HepG2 (cell line): ENCODE results near the gene TTN. TPM values are rescaled to one million over a fixed set of nuclear protein-coding genes. Genes with fewer than 3 reads are reported as not detected.

Experiments
- ATAC-seq: fragments of 200-7000 bp; cut with Tn5 transposase; 3 replicates; pipeline ENCODE4 v1.9.1; 2020; ENCODE audit warnings: mild to moderate bottlenecking, moderate library complexity
- BruUV-seq: library from RNA; stranded (reverse); fragments of 400-500 nt; replicated peaks from 2 replicates; lab custom pipeline; 2021; lab: Mats Ljungman, UMichigan
- CTCF ChIA-PET: fragments of 300-600 bp; formaldehyde crosslinking; extraction: SDS; loops from one replicate; lab custom pipeline; 2021; ENCODE audit warnings: low total read pairs, inconsistent platforms, low intra/inter-chr PET ratio; lab: Yijun Ruan, JAX
- POLR2A ChIA-PET: fragments of 350-600 bp; sonication (Branson Sonifier 250); formaldehyde crosslinking; loops from one replicate; lab custom pipeline; 2020; ENCODE audit warnings: antibody characterized with exemption, inconsistent platforms; lab: Yijun Ruan, JAX
- DNase-seq: peaks from one replicate; pipeline ENCODE4 v3.0.0-alpha.2; 2015; ENCODE audit warnings: low spot score
- FAIRE-seq: peaks from 3 replicates; lab custom pipeline; 2011; peaks lifted over from hg19 to GRCh38; lab: Jason Lieb, UNC
- H2AFZ ChIP-seq: one replicate; pipeline ENCODE4 v1.6.1; 2011; ENCODE audit warnings: low read length, inconsistent platforms
- H3K27ac ChIP-seq: fragments of 300-600 bp; 3 replicates; pipeline ENCODE4 v1.8.0; 2011; ENCODE audit warnings: mixed run types, mild to moderate bottlenecking, mixed read lengths, low read length, inconsistent platforms; ENCODE audit not compliant: insufficient read depth; ENCODE audit errors: extremely low read length
- H3K27me3 ChIP-seq, 2 experiments: fragments of 200-600 bp in 1 of 2; 2 replicates in 1 of 2; 3 replicates in 1 of 2; pipeline versions ENCODE4 v1.6.0 to v1.8.0; 2011; ENCODE audit warnings: low read length in 2 of 2, mild to moderate bottlenecking in 2 of 2, moderate library complexity in 2 of 2, inconsistent platforms in 1 of 2; ENCODE audit not compliant: insufficient read depth in 2 of 2, control insufficient read depth in 1 of 2
- H3K36me3 ChIP-seq, 2 experiments: fragments of 200-600 bp in 1 of 2; replicated peaks in 1 of 2; 2 replicates in 1 of 2; 3 replicates in 1 of 2; pipeline versions ENCODE4 v1.5.1 to v1.8.0; 2011; ENCODE audit warnings: low read length in 2 of 2, inconsistent platforms in 1 of 2; ENCODE audit not compliant: insufficient read depth in 2 of 2, control insufficient read depth in 1 of 2
- H3K4me1 ChIP-seq: 2 replicates; pipeline ENCODE4 v1.5.1; 2012; ENCODE audit warnings: low read length, inconsistent platforms; ENCODE audit not compliant: insufficient read depth
- H3K4me2 ChIP-seq: 2 replicates; pipeline ENCODE4 v1.6.0; 2011; ENCODE audit warnings: low read depth, low read length, inconsistent platforms
- H3K4me3 ChIP-seq, 3 experiments: fragments of 200-600 bp in 1 of 3; sonication (generic), shearing (Covaris generic) in 1 of 3; replicated peaks in 1 of 3; 2 replicates each; pipeline ENCODE4 v1.5.1; 2011 to 2016; ENCODE audit warnings: low read length in 3 of 3, inconsistent platforms in 2 of 3, low read depth in 2 of 3, mild to moderate bottlenecking in 2 of 3, control low read depth in 1 of 3, mixed read lengths in 1 of 3; ENCODE audit not compliant: insufficient read depth in 1 of 3
- H3K79me2 ChIP-seq: one replicate; pipeline ENCODE4 v1.6.1; 2011; ENCODE audit warnings: low read length, inconsistent platforms; ENCODE audit not compliant: insufficient read depth
- H3K9ac ChIP-seq: 2 replicates; pipeline ENCODE4 v1.6.0; 2011; ENCODE audit warnings: mild to moderate bottlenecking, low read depth, low read length, inconsistent platforms; ENCODE audit not compliant: insufficient read depth
- H3K9me3 ChIP-seq: 2 replicates; pipeline ENCODE4 v1.5.1; 2012; ENCODE audit warnings: mild to moderate bottlenecking, low read length
- H4K20me1 ChIP-seq: 2 replicates; pipeline ENCODE4 v1.6.0; 2011; ENCODE audit warnings: inconsistent platforms, mild to moderate bottlenecking, low read length, moderate library complexity; ENCODE audit not compliant: insufficient read depth
- ATF2 ChIP-seq: sonication (generic); formaldehyde crosslinking; IDR thresholded peaks from 2 replicates; pipeline ENCODE4 v1.4.0; 2020; ENCODE audit warnings: missing genetic modification reagents
- CHD2 ChIP-seq: IDR thresholded peaks from 2 replicates; pipeline ENCODE4 v1.6.1; 2011; ENCODE audit warnings: low read depth, low read length, improper control_type of control experiment
- IRX3 ChIP-seq: sonication (generic); formaldehyde crosslinking; IDR thresholded peaks from 2 replicates; pipeline ENCODE4 v1.8.1; 2023; ENCODE audit warnings: mild to moderate bottlenecking, low read depth, missing genetic modification reagents, borderline replicate concordance
- KAT8 ChIP-seq: IDR thresholded peaks from 2 replicates; pipeline ENCODE4 v1.6.1; 2016; ENCODE audit warnings: missing genetic modification reagents, missing compliant biosample characterization
- PRDM4 ChIP-seq: sonication (generic); formaldehyde crosslinking; IDR thresholded peaks from 2 replicates; pipeline ENCODE4 v1.9.0; 2021; ENCODE audit warnings: missing genetic modification reagents, borderline replicate concordance
- STAG1 ChIP-seq: sonication (generic); formaldehyde crosslinking; IDR thresholded peaks from 2 replicates; pipeline ENCODE4 v1.4.0; 2020; ENCODE audit warnings: missing genetic modification reagents
- TBX2 ChIP-seq: sonication (generic); formaldehyde crosslinking; IDR thresholded peaks from 2 replicates; pipeline ENCODE4 v1.5.0; 2020; ENCODE audit warnings: missing genetic modification reagents, mild to moderate bottlenecking, borderline replicate concordance
- ZIK1 ChIP-seq: sonication (generic); formaldehyde crosslinking; IDR thresholded peaks from 2 replicates; pipeline ENCODE4 v1.5.0; 2020; ENCODE audit warnings: mild to moderate bottlenecking, low read depth, missing genetic modification reagents, borderline replicate concordance
- ZNF264 ChIP-seq: sonication (generic); formaldehyde crosslinking; IDR thresholded peaks from 2 replicates; pipeline ENCODE4 v1.4.0; 2020; ENCODE audit warnings: missing genetic modification reagents
- ZNF296 ChIP-seq: sonication (generic); formaldehyde crosslinking; conservative IDR thresholded peaks from 2 replicates; pipeline ENCODE4 v1.5.0; 2020; ENCODE audit warnings: mild to moderate bottlenecking, missing genetic modification reagents
- ZNF441 ChIP-seq: sonication (generic); formaldehyde crosslinking; IDR thresholded peaks from 2 replicates; pipeline ENCODE4 v1.7.0; 2021; ENCODE audit warnings: missing genetic modification reagents, borderline replicate concordance
- ZNF460 ChIP-seq: sonication (generic); formaldehyde crosslinking; IDR thresholded peaks from 2 replicates; pipeline ENCODE4 v1.5.1; 2020; ENCODE audit warnings: missing genetic modification reagents, mild to moderate bottlenecking, borderline replicate concordance
- ZNF7 ChIP-seq: IDR thresholded peaks from 2 replicates; pipeline ENCODE4 v1.6.1; 2016; ENCODE audit warnings: missing biosample characterization, missing genetic modification reagents
- ZNF749 ChIP-seq: sonication (generic); formaldehyde crosslinking; IDR thresholded peaks from 2 replicates; pipeline ENCODE4 v1.8.0; 2022; ENCODE audit warnings: mild to moderate bottlenecking, missing genetic modification reagents, moderate library complexity, borderline replicate concordance
- ZNF841 ChIP-seq: sonication (generic); formaldehyde crosslinking; IDR thresholded peaks from 2 replicates; pipeline ENCODE4 v1.8.1; 2023; ENCODE audit warnings: missing genetic modification reagents, borderline replicate concordance
- ZNF878 ChIP-seq: sonication (generic); formaldehyde crosslinking; IDR thresholded peaks from 2 replicates; pipeline ENCODE4 v1.8.1; 2023; ENCODE audit warnings: mild to moderate bottlenecking, missing genetic modification reagents, moderate library complexity
- WGBS: methylation state at CpG from one replicate; pipeline ENCODE4 v1.1.6; 2017; ENCODE audit warnings: low lambda C conversion rate; 5-methylcytosine and 5-hydroxymethylcytosine counted together
- in situ Hi-C: cut with HindIII; loops from 2 replicates; pipeline ENCODE4 v1.10.0; 2017; ENCODE audit warnings: low pct_unique_long_range_greater_than_20kb; ENCODE audit not compliant: extremely low pct_ligation_motif_present
- intact Hi-C: fragments of 100-400 bp; cut with micrococcal nuclease; formaldehyde crosslinking; loops from one replicate; pipeline ENCODE4 v1.10.0; 2022; ENCODE audit not compliant: unreplicated experiment
- polyA plus RNA-seq, 8 experiments: library from polyadenylated mRNA; depleted of rRNA in 3 of 8; stranded (reverse) in 7 of 8; unstranded in 1 of 8; fragments of >200 nt; fragmentation: Illumina TruSeq in 4 of 8; extraction: Trizol in 4 of 8; gene quantifications; 2 replicates each; pipeline versions ENCODE4 v1.2.1 to v1.2.3, GENCODE V29; 2011 to 2016; ENCODE audit warnings: low read depth in 4 of 8, missing spikeins in 1 of 8, mixed read lengths in 1 of 8; ENCODE audit not compliant: insufficient read depth in 1 of 8
- total RNA-seq, 5 experiments: library from RNA; depleted of rRNA; stranded (reverse); fragments of >200 nt; fragmentation: Illumina TruSeq; extraction: Trizol; gene quantifications; 2 replicates each; pipeline ENCODE4 v1.2.3, GENCODE V29; 2016; ENCODE audit warnings: low read depth in 1 of 5

Gene TTN
- total and polyA plus RNA-seq, 2 of the 13 experiments (the other 11 are each of a cell fraction or from before 2014, with no cell fraction given) = under 0.01 TPM

GRCh38 chr2:178499640-178500039 lies 307.6 kb downstream of the TTN start:
- H3K9ac ChIP-seq = no peak overlapping the region
- WGBS = 98% methylated on average over 3 of the region's 3 CpGs
- H2AFZ ChIP-seq = no peak overlapping the region
- H4K20me1 ChIP-seq = no peaks in the 10 kb centered on the region
- H3K4me2 ChIP-seq = no peak overlapping the region
- TF ChIP-seq ZIK1 (CRISPR knock-in tag) = no peak
- TF ChIP-seq ZNF878 = no peak
- TF ChIP-seq IRX3 (CRISPR knock-in tag) = no peak
- TF ChIP-seq ZNF749 (CRISPR knock-in tag) = no peak
- in situ Hi-C loops = no loop called here
- no peak for DNase-seq
- intact Hi-C loops = no loop called here
- H3K27ac ChIP-seq = no peak overlapping the region
- FAIRE-seq = no peak
- peaks cover 18 to 74% of the 10 kb centered on the region in 2 experiments for H3K36me3 ChIP-seq
- no peaks in the 10 kb centered on the region for H3K27me3 ChIP-seq
- H3K4me1 ChIP-seq = no peaks in the 10 kb centered on the region
- no peaks in the 10 kb centered on the region for H3K9me3 ChIP-seq
- ChIA-PET POLR2A (no interaction called here), CTCF (no interaction called here)
- no peak for ATAC-seq
- H3K79me2 ChIP-seq = no peaks in the 10 kb centered on the region
- no peak overlapping the region for H3K4me3 ChIP-seq
- no TSS peak for BruUV-seq

GRCh38 chr2:178498137-178498536 lies 309.1 kb downstream of the TTN start:
- ATAC-seq (no peak), FAIRE-seq (no peak), DNase-seq (no peak)
- no peaks in the 10 kb centered on the region for H3K9me3 ChIP-seq
- CTCF ChIA-PET = no interaction called here
- in situ Hi-C loops (no loop called here), intact Hi-C loops (no loop called here)
- no peak overlapping the region for H3K4me3 ChIP-seq
- no peak for TF ChIP-seq ATF2 (CRISPR knock-in tag)
- TF ChIP-seq ZNF296 (CRISPR knock-in tag) = no peak
- TF ChIP-seq ZNF841 = no peak
- no peak for TF ChIP-seq KAT8 (CRISPR knock-in tag)
- no peak for TF ChIP-seq TBX2 (CRISPR knock-in tag)
- no peak for TF ChIP-seq STAG1
- TF ChIP-seq ZNF441 (CRISPR knock-in tag) = no peak
- TF ChIP-seq ZNF460 (CRISPR knock-in tag) = no peak
- TF ChIP-seq ZNF7 = no peak
- TF ChIP-seq ZNF264 (CRISPR knock-in tag) = no peak
- TF ChIP-seq CHD2 = no peak
- no peak for TF ChIP-seq PRDM4 (CRISPR knock-in tag)
- no peaks in the 10 kb centered on the region for H3K79me2 ChIP-seq
- peaks cover 25 to 72% of the 10 kb centered on the region in 2 experiments for H3K36me3 ChIP-seq
- H4K20me1 ChIP-seq = no peaks in the 10 kb centered on the region
- BruUV-seq = no TSS peak
- POLR2A ChIA-PET = interaction anchor here (1.6 kb wide), 1 partner anchor 47 kb away, joined by 4 read pairs; the partner anchor contains the start of genes PJVK and PRKRA
- H3K27ac ChIP-seq = no peak overlapping the region
- no peak overlapping the region for H3K9ac ChIP-seq
- no peak overlapping the region for H2AFZ ChIP-seq
- no peaks in the 10 kb centered on the region for H3K4me1 ChIP-seq
- H3K27me3 ChIP-seq = no peaks in the 10 kb centered on the region
- no peak overlapping the region for H3K4me2 ChIP-seq
